SU-DHL-6 (cell line): Measurements from ENCODE around the gene ASPHD1.
"Not testable (repeated sequence)": the region's sequence is repeated elsewhere in the genome, so short reads cannot be mapped to it uniquely, and the experiment has no call there.

Experiments
- H2AFZ ChIP-seq: fragments of 200-600 bp; sonication (generic); 2 replicates; pipeline ENCODE4 v1.6.1; 2014; ENCODE audit warnings: low read depth, mild to moderate bottlenecking, moderate library complexity, mixed read lengths, antibody characterized with exemption, low read length; ENCODE audit not compliant: severe bottlenecking
- H3F3A ChIP-seq: fragments of 200-600 bp; shearing (Covaris generic); 2 replicates; pipeline ENCODE4 v1.6.0; 2016; ENCODE audit warnings: antibody characterized with exemption, mild to moderate bottlenecking; ENCODE audit not compliant: insufficient read depth
- H3K27ac ChIP-seq: fragments of 200-600 bp; sonication (generic); 2 replicates; pipeline ENCODE4 v1.5.1; 2016; ENCODE audit warnings: low read depth, mild to moderate bottlenecking, low read length, moderate library complexity, mixed read lengths
- H3K27me3 ChIP-seq: fragments of 200-600 bp; sonication (generic), shearing (Covaris generic); 2 replicates; pipeline ENCODE4 v1.6.0; 2014; ENCODE audit warnings: mild to moderate bottlenecking, low read length
- H3K36me3 ChIP-seq: fragments of 200-600 bp; sonication (generic); 2 replicates; pipeline ENCODE4 v1.6.1; 2014; ENCODE audit warnings: mild to moderate bottlenecking, low read length, mixed read lengths
- H3K4me2 ChIP-seq: fragments of 300-600, 200-600 bp; shearing (Covaris generic), sonication (generic); 2 replicates; pipeline ENCODE4 v1.6.0; 2014; ENCODE audit warnings: low read length, low read depth, mild to moderate bottlenecking; ENCODE audit not compliant: poor library complexity, severe bottlenecking
- H3K4me3 ChIP-seq: fragments of 200-600 bp; sonication (generic); 2 replicates; pipeline ENCODE4 v1.5.1; 2014; ENCODE audit warnings: antibody characterized with exemption, low read length, mild to moderate bottlenecking, mixed read lengths; ENCODE audit not compliant: insufficient read depth, poor library complexity, severe bottlenecking
- H3K79me2 ChIP-seq: fragments of 200-600 bp; sonication (generic); 2 replicates; pipeline ENCODE4 v1.6.1; 2014; ENCODE audit warnings: mild to moderate bottlenecking, low read length, moderate library complexity; ENCODE audit not compliant: insufficient read depth
- H3K9ac ChIP-seq: fragments of 200-600 bp; sonication (generic); 2 replicates; pipeline ENCODE4 v1.7.0; 2014; ENCODE audit warnings: mild to moderate bottlenecking, low read length
- H3K9me2 ChIP-seq: fragments of 200-600 bp; sonication (generic); replicated peaks from 2 replicates; pipeline ENCODE4 v1.6.1; 2014; ENCODE audit warnings: low read length; ENCODE audit not compliant: insufficient read depth
- H3K9me3 ChIP-seq: fragments of 200-600 bp; sonication (generic); 2 replicates; pipeline ENCODE4 v1.6.1; 2014; ENCODE audit warnings: low read length, mixed read lengths; ENCODE audit not compliant: insufficient read depth
- H4K20me1 ChIP-seq: fragments of 200-600 bp; sonication (generic); 2 replicates; pipeline ENCODE4 v1.6.1; 2014; ENCODE audit warnings: low read depth, mild to moderate bottlenecking, antibody characterized with exemption, low read length, moderate library complexity, mixed read lengths
- CTCF ChIP-seq: fragments of 200-600 bp; sonication (generic); IDR thresholded peaks from one replicate; pipeline ENCODE4 v1.5.1; 2017; ENCODE audit warnings: antibody characterized with exemption, mild to moderate bottlenecking, low read length, moderate library complexity; ENCODE audit not compliant: insufficient read depth, poor library complexity, severe bottlenecking
- EZH2phosphoT487 ChIP-seq: fragments of 200-600 bp; sonication (generic), shearing (Covaris generic); conservative IDR thresholded peaks from 2 replicates; pipeline ENCODE4 v1.6.1; 2018; ENCODE audit warnings: mild to moderate bottlenecking, antibody characterized with exemption, low read length, moderate library complexity, mixed read lengths

The ASPHD1 gene

GRCh38 chr16:29878172-29878571 is 22.1 kb upstream of the ASPHD1 start:
- H3K27ac ChIP-seq: no peak overlapping the region
- no peak overlapping the region for H2AFZ ChIP-seq
- no peak overlapping the region for H3K4me3 ChIP-seq
- TF ChIP-seq EZH2phosphoT487 (no peak), CTCF (no peak)
- H4K20me1 ChIP-seq: no peaks in the 10 kb centered on the region
- H3K9me2 ChIP-seq: no peaks in the 10 kb centered on the region
- no peaks in the 10 kb centered on the region for H3K27me3 ChIP-seq
- H3F3A ChIP-seq: no peaks in the 10 kb centered on the region
- no peak overlapping the region for H3K9ac ChIP-seq
- no peaks in the 10 kb centered on the region for H3K9me3 ChIP-seq
- no peaks in the 10 kb centered on the region for H3K79me2 ChIP-seq
- no peak overlapping the region for H3K4me2 ChIP-seq
- H3K36me3 ChIP-seq: no peaks in the 10 kb centered on the region

GRCh38 chr16:29881050-29881449 is 19.2 kb upstream of the ASPHD1 start:
- no peak overlapping the region for H3K4me2 ChIP-seq
- TF ChIP-seq CTCF: no peak
- no peak for TF ChIP-seq EZH2phosphoT487

GRCh38 chr16:29883987-29884386 is 16.3 kb upstream of the ASPHD1 start:
- TF ChIP-seq CTCF: no peak
- no peak for TF ChIP-seq EZH2phosphoT487
- Histone ChIP-seq H3K27ac (no peak overlapping the region), H4K20me1 (no peaks in the 10 kb centered on the region), H3K36me3 (no peaks in the 10 kb centered on the region), H3K4me3 (no peak overlapping the region), H3K9me2 (no peaks in the 10 kb centered on the region), H3F3A (no peaks in the 10 kb centered on the region), H2AFZ (no peak overlapping the region), H3K4me2 (no peak overlapping the region), H3K9ac (no peak overlapping the region), H3K9me3 (no peaks in the 10 kb centered on the region), H3K79me2 (no peaks in the 10 kb centered on the region), H3K27me3 (no peaks in the 10 kb centered on the region)

More at GRCh38 chr16:29881050-29881449, 19.2 kb upstream of the ASPHD1 start:
- H4K20me1 ChIP-seq: no peaks in the 10 kb centered on the region
- H3F3A ChIP-seq: no peaks in the 10 kb centered on the region
- no peaks in the 10 kb centered on the region for H3K79me2 ChIP-seq
- H3K27me3 ChIP-seq: no peaks in the 10 kb centered on the region
- no peaks in the 10 kb centered on the region for H3K9me3 ChIP-seq
- H3K36me3 ChIP-seq: no peaks in the 10 kb centered on the region
- no peak overlapping the region for H3K27ac ChIP-seq
- H3K9ac ChIP-seq: no peak overlapping the region
- no peak overlapping the region for H2AFZ ChIP-seq
- no peaks in the 10 kb centered on the region for H3K9me2 ChIP-seq
- no peak overlapping the region for H3K4me3 ChIP-seq

- not testable (repeated sequence) for H3K9me2 ChIP-seq, H3K4me2 ChIP-seq, H3K9me3 ChIP-seq, H3K9ac ChIP-seq, H3F3A ChIP-seq, H3K79me2 ChIP-seq, H2AFZ ChIP-seq, H4K20me1 ChIP-seq, H3K36me3 ChIP-seq, H3K27ac ChIP-seq, H3K27me3 ChIP-seq, H3K4me3 ChIP-seq
Measured at GRCh38 chr16:29889372-29889771, 10.9 kb upstream of the ASPHD1 start.
